K562 (cell line): ENCODE measurements around the gene NKIRAS1. TPM values are rescaled to one million over a fixed set of nuclear protein-coding genes. Genes with fewer than 3 reads are reported as not detected.
A peak's percentile ranks its signal among the peaks of the same experiment; 100 is the strongest.

ENCODE experiments used
- BRD9 ChIP-seq: fragments of 450-650 bp; IDR thresholded peaks from 2 replicates; pipeline ENCODE4 v1.6.1; 2018; ENCODE audit warnings: low read depth; ENCODE audit not compliant: partially characterized antibody
- CBFB ChIP-seq: sonication (generic); formaldehyde crosslinking; IDR thresholded peaks from 2 replicates; pipeline ENCODE4 v1.4.0; 2020; ENCODE audit warnings: mild to moderate bottlenecking, missing genetic modification reagents
- CBX1 ChIP-seq: sonication (generic); IDR thresholded peaks from 2 replicates; pipeline ENCODE4 v1.6.1; 2016; ENCODE audit warnings: antibody characterized with exemption, low read depth, mild to moderate bottlenecking
- E2F8 ChIP-seq: fragments of 450-650 bp; IDR thresholded peaks from 2 replicates; pipeline ENCODE4 v1.7.1; 2018; ENCODE audit warnings: mild to moderate bottlenecking, low read depth; ENCODE audit not compliant: partially characterized antibody
- polyA plus RNA-seq, 8 experiments: library from polyadenylated mRNA; depleted of rRNA in 4 of 8; stranded (reverse) in 5 of 8; unstranded in 3 of 8; fragments of >200 nt; fragmentation: Nextera tagmentation in 2 of 8; fragmentation: Illumina TruSeq in 1 of 8; extraction: Ambion mirVana in 2 of 8; extraction: Trizol in 1 of 8; gene quantifications; 2 replicates each; pipeline versions ENCODE4 v1.2.1 to v1.2.3, GENCODE V29; 2011 to 2014; ENCODE audit warnings: inconsistent platforms in 1 of 8, missing spikeins in 1 of 8
- total RNA-seq, 7 experiments: library from RNA; depleted of rRNA in 6 of 7; stranded (reverse); fragments of >200 nt in 6 of 7; fragmentation: Illumina TruSeq in 2 of 7; extraction: Trizol in 2 of 7; gene quantifications; 2 replicates each; pipeline versions ENCODE4 v1.2.1 to v1.2.3, GENCODE V29; 2011 to 2021; ENCODE audit warnings: low replicate concordance in 1 of 7
- TF ChIP-seq, protein P1 (sequence below), 3 experiments: IDR thresholded peaks in 2 of 3; conservative IDR thresholded peaks in 1 of 3; 2 replicates each; pipeline ENCODE4 v1.5.1; 2011 to 2012; ENCODE audit warnings: low read length in 3 of 3, mild to moderate bottlenecking in 3 of 3, control low read depth in 2 of 3, improper control_type of control experiment in 1 of 3, inconsistent platforms in 1 of 3, low read depth in 1 of 3, mixed read lengths in 1 of 3, moderate library complexity in 1 of 3; ENCODE audit not compliant: insufficient read depth in 2 of 3

Gene NKIRAS1
- total and polyA plus RNA-seq, 9 of the 15 experiments (the other 6 are each of a cell fraction or from before 2014, with no cell fraction given) = 5.1 to 10.3 (median 6.3) TPM

DNA sequence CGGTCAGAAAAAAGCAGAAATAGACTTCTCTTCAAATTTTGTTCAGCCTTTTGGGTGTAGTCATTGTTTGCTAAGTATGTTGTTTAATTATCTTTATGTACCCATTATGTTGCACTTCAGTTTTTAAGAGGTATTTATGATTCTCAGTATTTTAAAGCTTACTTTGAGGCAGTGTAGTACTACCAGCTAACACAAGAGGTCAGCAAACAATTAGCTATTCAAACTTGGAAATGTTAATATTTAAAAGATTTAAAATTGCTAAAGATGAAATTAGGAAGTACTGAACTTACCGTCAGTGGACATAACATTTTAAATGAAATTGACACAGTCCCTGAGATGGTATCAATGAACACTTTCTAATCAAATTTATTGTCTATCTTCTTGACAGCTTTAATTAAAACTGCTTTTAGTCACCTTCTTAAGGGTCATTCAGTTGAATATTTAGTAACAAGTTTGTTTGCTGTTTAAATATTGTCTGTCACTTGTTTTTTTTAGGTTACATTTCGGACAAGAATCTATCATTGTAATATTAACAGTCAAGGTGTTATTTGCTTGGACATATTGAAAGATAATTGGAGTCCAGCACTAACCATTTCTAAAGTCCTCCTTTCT is 28.1 kb downstream of the NKIRAS1 start (continued):
- TF ChIP-seq E2F8 (no peak), BRD9 (peak; percentile 42), CBX1 (no peak), CBFB (no peak)
- TF ChIP-seq, protein P1, sequence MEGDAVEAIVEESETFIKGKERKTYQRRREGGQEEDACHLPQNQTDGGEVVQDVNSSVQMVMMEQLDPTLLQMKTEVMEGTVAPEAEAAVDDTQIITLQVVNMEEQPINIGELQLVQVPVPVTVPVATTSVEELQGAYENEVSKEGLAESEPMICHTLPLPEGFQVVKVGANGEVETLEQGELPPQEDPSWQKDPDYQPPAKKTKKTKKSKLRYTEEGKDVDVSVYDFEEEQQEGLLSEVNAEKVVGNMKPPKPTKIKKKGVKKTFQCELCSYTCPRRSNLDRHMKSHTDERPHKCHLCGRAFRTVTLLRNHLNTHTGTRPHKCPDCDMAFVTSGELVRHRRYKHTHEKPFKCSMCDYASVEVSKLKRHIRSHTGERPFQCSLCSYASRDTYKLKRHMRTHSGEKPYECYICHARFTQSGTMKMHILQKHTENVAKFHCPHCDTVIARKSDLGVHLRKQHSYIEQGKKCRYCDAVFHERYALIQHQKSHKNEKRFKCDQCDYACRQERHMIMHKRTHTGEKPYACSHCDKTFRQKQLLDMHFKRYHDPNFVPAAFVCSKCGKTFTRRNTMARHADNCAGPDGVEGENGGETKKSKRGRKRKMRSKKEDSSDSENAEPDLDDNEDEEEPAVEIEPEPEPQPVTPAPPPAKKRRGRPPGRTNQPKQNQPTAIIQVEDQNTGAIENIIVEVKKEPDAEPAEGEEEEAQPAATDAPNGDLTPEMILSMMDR (IDR thresholded peaks at IDR 0.05 in 2 of 3, conservative IDR thresholded peaks at IDR 0.05 in 1 of 3; ENCODE audit: insufficient read depth in 2 of 3, low read depth in 1 of 3, low read length in 3 of 3) = peak; percentile 48 to 89 (median 52); a peak in 4 of 6 replicates
- TF ChIP-seq, all 486 proteins: peak for 13
